C4-2B (cell line): ENCODE results near the gene FMO4.

ENCODE experiments used
- ZFX ChIP-seq: fragments of 450-650 bp; IDR thresholded peaks from 2 replicates; pipeline ENCODE4 v1.6.1; 2017
- TF ChIP-seq, protein P1 (sequence below): fragments of 450-650 bp; conservative IDR thresholded peaks from 2 replicates; pipeline ENCODE4 v1.5.1; 2017; ENCODE audit warnings: mild to moderate bottlenecking

DNA sequence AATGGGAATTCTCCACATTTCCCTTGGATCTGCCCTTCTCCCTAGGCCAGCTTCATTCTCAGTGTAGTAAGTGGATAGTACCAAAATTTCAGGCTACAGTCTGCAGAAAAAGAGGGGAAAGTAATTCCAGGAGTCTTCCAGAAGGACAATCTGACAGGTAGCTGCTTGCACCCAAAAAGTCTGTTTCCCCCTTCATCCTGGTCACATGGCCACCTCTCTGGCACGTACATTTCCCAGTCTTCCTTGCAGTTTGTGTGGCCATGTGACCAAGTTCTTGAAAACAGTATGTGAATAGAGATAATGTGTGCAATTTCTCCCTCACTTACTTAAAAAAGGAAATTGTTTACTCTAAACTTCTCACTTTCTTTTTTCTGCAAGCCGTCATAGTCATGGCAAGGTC is 14.6 kb upstream of the FMO4 start:
- TF ChIP-seq, protein P1, sequence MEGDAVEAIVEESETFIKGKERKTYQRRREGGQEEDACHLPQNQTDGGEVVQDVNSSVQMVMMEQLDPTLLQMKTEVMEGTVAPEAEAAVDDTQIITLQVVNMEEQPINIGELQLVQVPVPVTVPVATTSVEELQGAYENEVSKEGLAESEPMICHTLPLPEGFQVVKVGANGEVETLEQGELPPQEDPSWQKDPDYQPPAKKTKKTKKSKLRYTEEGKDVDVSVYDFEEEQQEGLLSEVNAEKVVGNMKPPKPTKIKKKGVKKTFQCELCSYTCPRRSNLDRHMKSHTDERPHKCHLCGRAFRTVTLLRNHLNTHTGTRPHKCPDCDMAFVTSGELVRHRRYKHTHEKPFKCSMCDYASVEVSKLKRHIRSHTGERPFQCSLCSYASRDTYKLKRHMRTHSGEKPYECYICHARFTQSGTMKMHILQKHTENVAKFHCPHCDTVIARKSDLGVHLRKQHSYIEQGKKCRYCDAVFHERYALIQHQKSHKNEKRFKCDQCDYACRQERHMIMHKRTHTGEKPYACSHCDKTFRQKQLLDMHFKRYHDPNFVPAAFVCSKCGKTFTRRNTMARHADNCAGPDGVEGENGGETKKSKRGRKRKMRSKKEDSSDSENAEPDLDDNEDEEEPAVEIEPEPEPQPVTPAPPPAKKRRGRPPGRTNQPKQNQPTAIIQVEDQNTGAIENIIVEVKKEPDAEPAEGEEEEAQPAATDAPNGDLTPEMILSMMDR: no peak
- no peak for TF ChIP-seq ZFX
